OCI-LY3 (cell line): ENCODE results near the gene PRKAR1B.

ENCODE experiments used
- EZH2phosphoT487 ChIP-seq: fragments of 200-600 bp; shearing (Covaris generic); IDR thresholded peaks from 2 replicates; pipeline ENCODE4 v1.6.1; 2018; ENCODE audit warnings: antibody characterized with exemption, mixed run types, low read depth
- TF ChIP-seq, protein P1 (sequence below): fragments of 200-600, 300-600 bp; sonication (generic); IDR thresholded peaks from 2 replicates; pipeline ENCODE4 v1.5.1; 2014; ENCODE audit warnings: antibody characterized with exemption, low read length, low read depth

DNA sequence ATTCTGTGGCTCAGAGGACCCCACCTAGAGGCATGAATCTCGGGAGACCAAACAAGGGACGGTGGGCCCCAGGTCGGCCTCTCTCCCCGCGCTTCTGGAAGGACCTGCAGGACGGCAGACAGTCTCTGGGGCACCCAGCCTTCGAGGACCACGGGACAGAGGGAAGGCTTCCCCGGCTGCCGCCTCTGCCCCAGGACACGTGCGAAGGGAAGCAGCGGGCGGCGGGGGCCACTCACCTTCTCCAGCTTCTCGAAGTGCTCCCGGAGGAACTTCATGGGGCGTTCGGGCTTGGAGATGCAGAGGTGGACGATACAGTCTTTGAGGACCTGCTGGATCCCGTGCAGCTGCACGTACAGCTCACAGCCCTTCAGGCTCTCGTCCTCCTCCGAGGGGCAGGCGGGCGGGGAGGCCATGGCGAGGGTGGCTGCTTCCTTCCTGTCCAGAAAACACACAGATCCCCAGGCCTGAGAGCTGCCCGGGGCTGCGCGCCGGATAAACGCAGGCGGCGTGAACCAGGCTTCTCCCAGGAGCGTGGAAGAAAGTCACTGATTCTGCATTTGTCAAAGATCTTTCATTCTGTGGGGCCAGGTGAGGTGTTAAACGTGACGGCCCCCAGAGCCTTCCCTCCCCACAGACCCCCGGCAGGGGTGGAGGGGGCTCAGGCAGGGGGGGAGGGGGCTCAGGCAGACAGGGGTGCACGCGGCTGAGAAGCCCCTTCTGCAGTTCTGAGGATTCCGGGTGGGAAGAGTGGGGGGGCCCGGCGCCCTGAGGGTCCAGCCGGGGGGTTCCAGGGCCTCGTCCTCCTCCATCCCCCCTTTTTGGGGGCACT lies 15.8 kb downstream of the PRKAR1B start:
- TF ChIP-seq, protein P1, sequence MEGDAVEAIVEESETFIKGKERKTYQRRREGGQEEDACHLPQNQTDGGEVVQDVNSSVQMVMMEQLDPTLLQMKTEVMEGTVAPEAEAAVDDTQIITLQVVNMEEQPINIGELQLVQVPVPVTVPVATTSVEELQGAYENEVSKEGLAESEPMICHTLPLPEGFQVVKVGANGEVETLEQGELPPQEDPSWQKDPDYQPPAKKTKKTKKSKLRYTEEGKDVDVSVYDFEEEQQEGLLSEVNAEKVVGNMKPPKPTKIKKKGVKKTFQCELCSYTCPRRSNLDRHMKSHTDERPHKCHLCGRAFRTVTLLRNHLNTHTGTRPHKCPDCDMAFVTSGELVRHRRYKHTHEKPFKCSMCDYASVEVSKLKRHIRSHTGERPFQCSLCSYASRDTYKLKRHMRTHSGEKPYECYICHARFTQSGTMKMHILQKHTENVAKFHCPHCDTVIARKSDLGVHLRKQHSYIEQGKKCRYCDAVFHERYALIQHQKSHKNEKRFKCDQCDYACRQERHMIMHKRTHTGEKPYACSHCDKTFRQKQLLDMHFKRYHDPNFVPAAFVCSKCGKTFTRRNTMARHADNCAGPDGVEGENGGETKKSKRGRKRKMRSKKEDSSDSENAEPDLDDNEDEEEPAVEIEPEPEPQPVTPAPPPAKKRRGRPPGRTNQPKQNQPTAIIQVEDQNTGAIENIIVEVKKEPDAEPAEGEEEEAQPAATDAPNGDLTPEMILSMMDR = no peak
- no peak for TF ChIP-seq EZH2phosphoT487
